HepG2 (cell line): ENCODE results near the gene ITGAE. TPM values are rescaled to one million over a fixed set of nuclear protein-coding genes. Genes with fewer than 3 reads are reported as not detected.

Experiments used
- ATRX ChIP-seq: sonication (generic); formaldehyde crosslinking; IDR thresholded peaks from 2 replicates; pipeline ENCODE4 v1.4.0; 2020; ENCODE audit warnings: missing genetic modification reagents, borderline replicate concordance
- CHCHD3 ChIP-seq: sonication (generic); formaldehyde crosslinking; IDR thresholded peaks from 2 replicates; pipeline ENCODE4 v1.8.0; 2022; ENCODE audit warnings: mild to moderate bottlenecking, missing genetic modification reagents, moderate library complexity
- FOSL1 ChIP-seq: sonication (generic); formaldehyde crosslinking; IDR thresholded peaks from 2 replicates; pipeline ENCODE4 v1.9.0; 2021; ENCODE audit warnings: missing genetic modification reagents, borderline replicate concordance
- GATAD2A ChIP-seq: IDR thresholded peaks from 2 replicates; pipeline ENCODE4 v1.6.1; 2016
- HNRNPK ChIP-seq: fragments of 200-400 bp; formaldehyde crosslinking; IDR thresholded peaks from 2 replicates; pipeline ENCODE4 v1.6.1; 2018; ENCODE audit warnings: low read length, low read depth, moderate library complexity, mild to moderate bottlenecking; ENCODE audit not compliant: poor library complexity, severe bottlenecking
- HOXA3 ChIP-seq: sonication (generic); formaldehyde crosslinking; IDR thresholded peaks from 2 replicates; pipeline ENCODE4 v1.5.0; 2020; ENCODE audit warnings: missing genetic modification reagents
- KDM2A ChIP-seq: sonication (generic); formaldehyde crosslinking; IDR thresholded peaks from 2 replicates; pipeline ENCODE4 v1.4.0; 2020; ENCODE audit warnings: low read depth, missing genetic modification reagents, borderline replicate concordance
- KDM6A ChIP-seq: IDR thresholded peaks from 2 replicates; pipeline ENCODE4 v1.6.1; 2016; ENCODE audit warnings: low read depth
- NAIF1 ChIP-seq: sonication (generic); formaldehyde crosslinking; IDR thresholded peaks from 2 replicates; pipeline ENCODE4 v1.5.0; 2020; ENCODE audit warnings: mild to moderate bottlenecking, missing genetic modification reagents, borderline replicate concordance
- NFIB ChIP-seq: sonication (generic); formaldehyde crosslinking; IDR thresholded peaks from 2 replicates; pipeline ENCODE4 v1.9.0; 2021; ENCODE audit warnings: missing genetic modification reagents, mild to moderate bottlenecking, borderline replicate concordance
- SKI ChIP-seq: fragments of 450-650 bp; IDR thresholded peaks from one replicate; pipeline ENCODE4 v1.6.1; 2018; ENCODE audit warnings: mild to moderate bottlenecking; ENCODE audit not compliant: partially characterized antibody
- SRSF4 ChIP-seq: fragments of 200-400 bp; formaldehyde crosslinking; IDR thresholded peaks from one replicate; pipeline ENCODE4 v1.6.1; 2018; ENCODE audit warnings: mild to moderate bottlenecking, low read depth, low read length, moderate library complexity; ENCODE audit not compliant: poor library complexity, severe bottlenecking
- STAG1 ChIP-seq: sonication (generic); formaldehyde crosslinking; IDR thresholded peaks from 2 replicates; pipeline ENCODE4 v1.4.0; 2020; ENCODE audit warnings: missing genetic modification reagents
- TARDBP ChIP-seq: sonication (generic); formaldehyde crosslinking; IDR thresholded peaks from 2 replicates; pipeline ENCODE4 v1.8.0; 2022; ENCODE audit warnings: mild to moderate bottlenecking, missing genetic modification reagents
- TSC22D2 ChIP-seq: sonication (generic); formaldehyde crosslinking; IDR thresholded peaks from 2 replicates; pipeline ENCODE4 v1.5.1; 2020; ENCODE audit warnings: missing genetic modification reagents, mild to moderate bottlenecking, borderline replicate concordance
- ZFP82 ChIP-seq: sonication (generic); formaldehyde crosslinking; IDR thresholded peaks from 2 replicates; pipeline ENCODE4 v1.5.1; 2020; ENCODE audit warnings: mild to moderate bottlenecking, missing genetic modification reagents, borderline replicate concordance
- ZNF281 ChIP-seq: sonication (generic); formaldehyde crosslinking; IDR thresholded peaks from 2 replicates; pipeline ENCODE4 v1.4.0; 2020; ENCODE audit warnings: missing genetic modification reagents, borderline replicate concordance
- ZNF737 ChIP-seq: sonication (generic); formaldehyde crosslinking; IDR thresholded peaks from 2 replicates; pipeline ENCODE4 v1.5.0; 2020; ENCODE audit warnings: missing genetic modification reagents, mild to moderate bottlenecking, borderline replicate concordance
- ZSCAN29 ChIP-seq: sonication (generic); formaldehyde crosslinking; conservative IDR thresholded peaks from 2 replicates; pipeline ENCODE4 v1.4.0; 2020; ENCODE audit warnings: mild to moderate bottlenecking, missing genetic modification reagents
- polyA plus RNA-seq, 8 experiments: library from polyadenylated mRNA; depleted of rRNA in 3 of 8; stranded (reverse) in 7 of 8; unstranded in 1 of 8; fragments of >200 nt; fragmentation: Illumina TruSeq in 4 of 8; extraction: Trizol in 4 of 8; gene quantifications; 2 replicates each; pipeline versions ENCODE4 v1.2.1 to v1.2.3, GENCODE V29; 2011 to 2016; ENCODE audit warnings: low read depth in 4 of 8, missing spikeins in 1 of 8, mixed read lengths in 1 of 8; ENCODE audit not compliant: insufficient read depth in 1 of 8
- total RNA-seq, 5 experiments: library from RNA; depleted of rRNA; stranded (reverse); fragments of >200 nt; fragmentation: Illumina TruSeq; extraction: Trizol; gene quantifications; 2 replicates each; pipeline ENCODE4 v1.2.3, GENCODE V29; 2016; ENCODE audit warnings: low read depth in 1 of 5
- TF ChIP-seq, protein P1 (sequence below): sonication (generic); formaldehyde crosslinking; IDR thresholded peaks from 2 replicates; pipeline ENCODE4 v1.8.1; 2023; ENCODE audit warnings: mild to moderate bottlenecking, missing genetic modification reagents, borderline replicate concordance
- TF ChIP-seq, protein P2 (sequence below): sonication (generic); formaldehyde crosslinking; conservative IDR thresholded peaks from 2 replicates; pipeline ENCODE4 v1.8.0; 2022; ENCODE audit warnings: mild to moderate bottlenecking, moderate library complexity, missing genetic modification reagents
- TF ChIP-seq, protein P3 (sequence below): sonication (generic); formaldehyde crosslinking; IDR thresholded peaks from 2 replicates; pipeline ENCODE4 v1.5.0; 2020; ENCODE audit warnings: mild to moderate bottlenecking, missing genetic modification reagents, borderline replicate concordance

Gene ITGAE
- total and polyA plus RNA-seq, 2 of the 13 experiments (the other 11 are each of a cell fraction or from before 2014, with no cell fraction given): 42.3 to 49.0 TPM

DNA sequence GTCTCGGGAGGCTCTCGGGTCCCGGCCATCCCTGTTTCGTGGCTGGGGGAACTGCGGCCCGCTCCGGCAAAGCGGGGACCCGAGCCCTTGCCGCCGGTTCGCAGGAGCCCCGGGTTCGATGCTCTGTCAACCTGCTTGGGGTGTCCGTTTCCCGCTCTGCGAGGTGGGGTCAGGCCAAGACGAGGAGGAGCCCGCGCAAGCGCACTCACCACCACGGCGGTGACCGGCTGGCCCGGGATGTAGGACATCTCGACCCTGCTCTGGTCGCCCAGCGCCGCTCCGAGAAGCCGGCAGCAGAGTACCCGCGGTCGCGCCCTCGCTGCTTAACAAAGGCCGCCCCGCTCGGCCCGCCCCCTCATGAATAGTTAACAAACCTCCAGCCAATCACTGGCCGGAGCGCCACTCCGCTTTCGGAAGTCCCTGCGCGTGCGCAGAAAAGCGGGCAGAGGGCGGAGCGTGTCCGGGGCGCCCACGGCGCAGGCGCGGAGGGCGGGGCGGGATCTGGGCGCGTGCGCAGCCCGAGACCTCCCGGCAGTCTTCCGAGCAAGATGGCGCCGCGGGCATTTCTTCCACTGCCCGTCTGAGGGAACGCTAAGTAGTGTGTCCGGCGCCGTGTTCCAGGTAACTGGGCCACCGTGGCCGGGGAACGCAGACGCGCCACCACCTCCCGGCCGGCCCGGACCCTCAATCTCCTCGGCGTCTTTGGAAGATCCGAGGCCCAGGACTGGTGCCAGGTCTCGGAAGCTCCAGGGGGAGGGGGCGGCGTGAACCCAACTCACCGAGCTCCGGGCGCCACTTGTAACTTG is 132.5 kb downstream of the ITGAE start, which contains the start of the genes EMC6 and TAX1BP3 (continued):
- TF ChIP-seq FOSL1 (CRISPR knock-in tag): no peak
- TF ChIP-seq ATRX: no peak
- TF ChIP-seq ZNF281 (CRISPR knock-in tag): no peak
- TF ChIP-seq ZFP82 (CRISPR knock-in tag): peak; percentile 89; the same call in 1 of the 2 replicates
- no peak for TF ChIP-seq SRSF4
- 0 out of 2 replicates have a peak, but pooled peaks have one; percentile 25 for TF ChIP-seq NAIF1 (CRISPR knock-in tag)
- TF ChIP-seq NFIB (CRISPR knock-in tag): no peak
- TF ChIP-seq, protein P1, sequence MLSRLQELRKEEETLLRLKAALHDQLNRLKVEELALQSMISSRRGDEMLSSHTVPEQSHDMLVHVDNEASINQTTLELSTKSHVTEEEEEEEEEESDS (CRISPR knock-in tag): peak; percentile 11; the same call in 1 of the 2 replicates
- TF ChIP-seq, protein P2, sequence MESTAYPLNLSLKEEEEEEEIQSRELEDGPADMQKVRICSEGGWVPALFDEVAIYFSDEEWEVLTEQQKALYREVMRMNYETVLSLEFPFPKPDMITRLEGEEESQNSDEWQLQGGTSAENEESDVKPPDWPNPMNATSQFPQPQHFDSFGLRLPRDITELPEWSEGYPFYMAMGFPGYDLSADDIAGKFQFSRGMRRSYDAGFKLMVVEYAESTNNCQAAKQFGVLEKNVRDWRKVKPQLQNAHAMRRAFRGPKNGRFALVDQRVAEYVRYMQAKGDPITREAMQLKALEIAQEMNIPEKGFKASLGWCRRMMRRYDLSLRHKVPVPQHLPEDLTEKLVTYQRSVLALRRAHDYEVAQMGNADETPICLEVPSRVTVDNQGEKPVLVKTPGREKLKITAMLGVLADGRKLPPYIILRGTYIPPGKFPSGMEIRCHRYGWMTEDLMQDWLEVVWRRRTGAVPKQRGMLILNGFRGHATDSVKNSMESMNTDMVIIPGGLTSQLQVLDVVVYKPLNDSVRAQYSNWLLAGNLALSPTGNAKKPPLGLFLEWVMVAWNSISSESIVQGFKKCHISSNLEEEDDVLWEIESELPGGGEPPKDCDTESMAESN (CRISPR knock-in tag): peak; percentile 43
- no peak for TF ChIP-seq CHCHD3 (CRISPR knock-in tag)
- TF ChIP-seq ZNF737: no peak
- 0 out of 2 replicates have a peak, but pooled peaks have one; percentile 21 for TF ChIP-seq TARDBP (CRISPR knock-in tag)
- TF ChIP-seq KDM6A (CRISPR knock-in tag): no peak
- peak; percentile 68; the same call in 1 of the 2 replicates for TF ChIP-seq KDM2A (CRISPR knock-in tag)
- TF ChIP-seq HNRNPK: peak; percentile 51
- TF ChIP-seq TSC22D2 (CRISPR knock-in tag): peak; percentile 63; the same call in 1 of the 2 replicates
- no peak for TF ChIP-seq STAG1 (CRISPR knock-in tag)
- TF ChIP-seq SKI: no peak
- no peak; the same call in 1 of the 2 replicates for TF ChIP-seq GATAD2A (CRISPR knock-in tag)
- peak; percentile 42 for TF ChIP-seq HOXA3
- 0 out of 2 replicates have a peak, but pooled peaks have one; percentile 25 for TF ChIP-seq ZSCAN29 (CRISPR knock-in tag)
- TF ChIP-seq, protein P3, sequence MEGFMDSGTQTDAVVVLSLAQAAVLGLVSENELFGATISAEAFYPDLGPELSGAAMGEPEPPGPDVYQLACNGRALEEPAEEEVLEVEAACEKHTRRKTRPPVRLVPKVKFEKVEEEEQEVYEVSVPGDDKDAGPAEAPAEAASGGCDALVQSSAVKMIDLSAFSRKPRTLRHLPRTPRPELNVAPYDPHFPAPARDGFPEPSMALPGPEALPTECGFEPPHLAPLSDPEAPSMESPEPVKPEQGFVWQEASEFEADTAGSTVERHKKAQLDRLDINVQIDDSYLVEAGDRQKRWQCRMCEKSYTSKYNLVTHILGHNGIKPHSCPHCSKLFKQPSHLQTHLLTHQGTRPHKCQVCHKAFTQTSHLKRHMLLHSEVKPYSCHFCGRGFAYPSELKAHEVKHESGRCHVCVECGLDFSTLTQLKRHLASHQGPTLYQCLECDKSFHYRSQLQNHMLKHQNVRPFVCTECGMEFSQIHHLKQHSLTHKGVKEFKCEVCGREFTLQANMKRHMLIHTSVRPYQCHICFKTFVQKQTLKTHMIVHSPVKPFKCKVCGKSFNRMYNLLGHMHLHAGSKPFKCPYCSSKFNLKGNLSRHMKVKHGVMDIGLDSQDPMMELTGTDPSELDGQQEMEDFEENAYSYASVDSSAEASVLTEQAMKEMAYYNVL: peak; percentile 0; the same call in 1 of the 2 replicates
